ENCODE results near the gene BLVRA. TPM values are rescaled to one million over a fixed set of nuclear protein-coding genes. Genes with fewer than 3 reads are reported as not detected.
"Not testable (repeated sequence)": the region's sequence is repeated elsewhere in the genome, so short reads cannot be mapped to it uniquely, and the experiment has no call there.

BLVRA gene
- 10 to 100 TPM in 1 of 2 experiments, 1 to 10 TPM in 1; 9.6 to 13.5 TPM for total RNA-seq
- polyA plus RNA-seq: 10 to 100 TPM; 17.8 to 33.8 (median 20.2) TPM
- total RNA-seq: 7.8 to 17.0 (median 9.6) reads per million in 6 experiments

GRCh38 chr7:43758029-43758821 lies at the start of gene BLVRA:
Gene BLVRA, plus strand, starts transcription at chr7:43758680. Its CDS starts 12,479 bp downstream, at chr7:43771159.
- Mint-ChIP-seq H3K27ac (peak within 1 kb of the TSS; percentile 67 to 93 (median 88)), H3K9me3 (no peaks in the 10 kb centered on the region), H3K4me1 (peaks cover 12 to 37% (median 32%) of the 10 kb centered on the region in 4 donors), H3K4me3 (peak within 1 kb of the TSS; percentile 61 to 94 (median 88)), H3K27me3 (peaks cover 0 to 4% (median 0%) of the 10 kb centered on the region in 5 donors), H3K36me3 (no peaks in the 10 kb centered on the region)
- peak; percentile 49 to 82 (median 60) for DNase-seq
- POLR2A ChIA-PET: interaction anchor here (1.0 to 1.2 kb wide), 4 partner anchors 13 to 176 kb away, joined by 3 to 12 read pairs (median 3); partner anchors contain the start of genes COA1 and STK17A
- ATAC-seq: peak; percentile 78 to 87

GRCh38 chr7:43711503-43711902 lies 47.0 kb upstream of the BLVRA start:
- peaks cover 0 to 3% (median 0%) of the 10 kb centered on the region in 9 donors for H3K9me3 Mint-ChIP-seq
- POLR2A ChIA-PET: interaction anchor here (1.5 kb wide), 1 partner anchor 129 kb away, joined by 4 read pairs; the partner anchor contains the start of gene STK17A
- ATAC-seq: no peak
- no peak overlapping the region for H3K4me3 Mint-ChIP-seq
- peaks cover 0 to 25% (median 12%) of the 10 kb centered on the region in 3 donors for H3K36me3 Mint-ChIP-seq
- no peak for DNase-seq
- peak overlapping the region in 1 of 10 donors; percentile 64 for H3K27ac Mint-ChIP-seq
- no peaks in the 10 kb centered on the region for H3K27me3 Mint-ChIP-seq
- peaks cover 21 to 45% (median 40%) of the 10 kb centered on the region in 4 donors for H3K4me1 Mint-ChIP-seq

DNA sequence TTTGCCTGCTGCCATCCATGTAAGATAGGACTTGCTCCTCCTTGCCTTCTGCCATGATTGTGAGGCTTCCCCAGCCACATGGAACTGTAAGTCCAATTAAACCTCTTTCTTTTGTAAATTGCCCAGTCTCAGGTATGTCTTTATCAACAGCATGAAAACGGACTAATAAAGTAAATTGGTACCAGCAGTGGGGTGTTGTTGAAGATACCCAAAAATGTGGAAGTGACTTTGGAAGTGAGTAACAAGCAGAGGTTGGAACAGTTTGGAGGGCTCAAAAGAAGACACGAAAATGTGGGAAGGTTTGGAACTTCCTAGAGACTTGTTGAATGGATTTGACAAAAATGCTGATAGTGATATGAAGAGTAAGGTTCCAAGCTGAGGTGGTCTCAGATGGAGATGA lies 42.5 kb upstream of the BLVRA start:
- H3K27ac Mint-ChIP-seq: peak overlapping the region in 4 of 10 donors; percentile 2 to 73 (median 37)
- not testable (repeated sequence) for H3K27me3 Mint-ChIP-seq

DNA sequence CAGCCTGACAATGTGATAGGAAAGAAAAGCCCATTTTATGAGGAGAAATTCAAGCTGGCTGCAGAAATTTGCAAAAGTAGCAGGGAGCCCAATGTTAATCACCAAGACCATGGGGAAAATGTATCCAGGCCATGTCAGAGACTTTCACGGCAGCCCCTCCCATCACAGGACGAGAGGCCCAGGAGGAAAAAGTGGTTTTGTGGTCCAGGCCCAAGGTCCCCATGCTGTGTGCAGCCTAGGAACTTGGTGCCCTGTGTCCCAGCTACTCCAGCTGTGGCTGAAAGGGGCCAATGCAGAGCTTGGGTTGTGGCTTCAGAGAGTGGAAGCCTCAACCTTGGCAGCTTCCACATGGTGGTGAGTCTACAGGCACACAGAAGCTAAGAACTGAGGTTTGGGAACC lies 41.9 kb upstream of the BLVRA start:
- H3K27ac Mint-ChIP-seq: peak overlapping the region in 3 of 10 donors; percentile 2 to 73 (median 48)
- DNase-seq (no peak), ATAC-seq (no peak)
- peaks cover 0 to 3% (median 0%) of the 10 kb centered on the region in 9 donors for H3K9me3 Mint-ChIP-seq
- POLR2A ChIA-PET: interaction anchor here (0.7 kb wide), 1 partner anchor 134 kb away, joined by 3 read pairs; the partner anchor contains the start of gene STK17A
- no peaks in the 10 kb centered on the region for H3K27me3 Mint-ChIP-seq
- H3K36me3 Mint-ChIP-seq: peaks cover 0 to 26% (median 9%) of the 10 kb centered on the region in 3 donors
- no peak overlapping the region for H3K4me3 Mint-ChIP-seq
- H3K4me1 Mint-ChIP-seq: peaks cover 29 to 77% (median 52%) of the 10 kb centered on the region in 4 donors

More for the DNA sequence above, 42.5 kb upstream of the BLVRA start:
- H3K4me3 Mint-ChIP-seq, ATAC-seq, DNase-seq, POLR2A ChIA-PET, H3K9me3 Mint-ChIP-seq: not testable (repeated sequence)
- Mint-ChIP-seq H3K36me3 (peaks cover 0 to 26% (median 9%) of the 10 kb centered on the region in 3 donors), H3K4me1 (peaks cover 29 to 75% (median 50%) of the 10 kb centered on the region in 4 donors)

GRCh38 chr7:43721193-43721806 lies 37.2 kb upstream of the BLVRA start:
- Mint-ChIP-seq H3K36me3 (peaks cover 0 to 16% (median 8%) of the 10 kb centered on the region in 3 donors), H3K27me3 (no peaks in the 10 kb centered on the region), H3K9me3 (no peaks in the 10 kb centered on the region), H3K4me1 (peaks cover 22 to 71% (median 56%) of the 10 kb centered on the region in 4 donors), H3K4me3 (no peak overlapping the region), H3K27ac (peak overlapping the region in 4 of 10 donors; percentile 6 to 75 (median 54))
- POLR2A ChIA-PET: interaction anchor here (0.6 to 4.0 kb wide), 3 partner anchors 114 to 141 kb away, joined by 4 to 13 read pairs (median 7); partner anchors contain the start of gene STK17A
- peak in 5 of 10 donors; percentile 10 to 68 (median 61) for DNase-seq
- no peak for ATAC-seq

GRCh38 chr7:43723007-43723341 lies 35.5 kb upstream of the BLVRA start:
- Mint-ChIP-seq H3K36me3 (peaks cover 0 to 16% (median 6%) of the 10 kb centered on the region in 3 donors), H3K4me3 (no peak overlapping the region), H3K27me3 (no peaks in the 10 kb centered on the region), H3K9me3 (no peaks in the 10 kb centered on the region), H3K27ac (peak overlapping the region in 2 of 10 donors; percentile 11 to 41), H3K4me1 (peaks cover 28 to 70% (median 57%) of the 10 kb centered on the region in 4 donors)
- DNase-seq: no peak
- no peak for ATAC-seq
- POLR2A ChIA-PET: no interaction called here

DNA sequence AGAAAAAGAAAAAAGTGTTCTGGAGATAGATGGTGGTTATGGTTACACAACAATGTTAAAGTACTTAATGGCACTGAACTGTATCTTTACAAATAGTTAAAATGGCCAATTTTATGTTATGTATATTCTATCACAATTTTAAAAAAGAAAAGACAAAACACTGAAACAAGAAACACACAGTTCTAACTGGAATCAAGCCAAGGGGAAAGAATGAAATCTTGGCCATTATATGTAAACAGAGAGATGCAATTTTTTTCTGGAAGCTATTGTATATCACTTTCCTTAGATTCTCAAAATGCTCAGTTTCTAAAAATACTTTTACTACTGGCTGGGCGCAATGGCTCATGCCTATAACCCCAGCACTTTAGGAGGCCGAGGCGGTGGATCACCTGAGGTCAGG lies 33.2 kb upstream of the BLVRA start:
- H3K36me3 Mint-ChIP-seq: peaks cover 0 to 10% (median 4%) of the 10 kb centered on the region in 3 donors
- no peaks in the 10 kb centered on the region for H3K27me3 Mint-ChIP-seq
- DNase-seq (no peak), ATAC-seq (no peak)
- no peaks in the 10 kb centered on the region for H3K9me3 Mint-ChIP-seq
- POLR2A ChIA-PET: no interaction called here
- peaks cover 27 to 66% (median 61%) of the 10 kb centered on the region in 4 donors for H3K4me1 Mint-ChIP-seq
- H3K4me3 Mint-ChIP-seq: no peak overlapping the region
- no peak overlapping the region for H3K27ac Mint-ChIP-seq

DNA sequence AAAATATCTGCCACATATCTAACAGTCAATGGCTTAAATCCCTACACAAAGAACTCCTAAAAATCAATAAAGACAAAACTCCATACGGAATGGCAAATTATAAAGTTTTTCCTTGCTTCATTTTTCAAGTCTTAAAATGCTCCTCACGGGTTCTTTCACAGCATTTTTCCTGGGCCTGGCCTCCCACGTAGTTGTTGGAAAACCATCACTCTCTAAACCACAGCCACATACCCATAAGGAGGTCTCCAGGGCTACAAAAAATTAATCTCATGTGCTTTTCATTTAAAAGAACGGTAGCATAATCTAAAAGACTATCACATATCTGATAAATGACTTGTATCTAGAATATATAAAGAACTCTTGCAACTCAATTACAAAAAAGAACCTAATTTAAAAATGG lies 32.0 kb upstream of the BLVRA start:
- DNase-seq (no peak), ATAC-seq (no peak)
- peak overlapping the region in 2 of 10 donors; percentile 5 to 6 for H3K27ac Mint-ChIP-seq
- H3K36me3 Mint-ChIP-seq: peaks cover 0 to 7% (median 4%) of the 10 kb centered on the region in 3 donors
- H3K4me1 Mint-ChIP-seq: peaks cover 23 to 60% (median 52%) of the 10 kb centered on the region in 4 donors
- H3K4me3 Mint-ChIP-seq: peak overlapping the region in 8 of 10 donors; percentile 4 to 95 (median 77)
- H3K9me3 Mint-ChIP-seq: no peaks in the 10 kb centered on the region
- POLR2A ChIA-PET: no interaction called here
- H3K27me3 Mint-ChIP-seq: no peaks in the 10 kb centered on the region

GRCh38 chr7:43727003-43727402 lies 31.5 kb upstream of the BLVRA start:
- H3K27me3 Mint-ChIP-seq: no peaks in the 10 kb centered on the region
- peak overlapping the region in 4 of 10 donors; percentile 22 to 83 (median 59) for H3K27ac Mint-ChIP-seq

GRCh38 chr7:43727494-43727893 lies 31.0 kb upstream of the BLVRA start:
- Mint-ChIP-seq H3K27me3 (no peaks in the 10 kb centered on the region), H3K4me3 (peak overlapping the region; percentile 75 to 95 (median 86)), H3K36me3 (peaks cover 0 to 7% (median 4%) of the 10 kb centered on the region in 3 donors), H3K27ac (peak overlapping the region in 6 of 10 donors; percentile 11 to 83 (median 74)), H3K4me1 (peaks cover 23 to 60% (median 48%) of the 10 kb centered on the region in 4 donors), H3K9me3 (no peaks in the 10 kb centered on the region)
- ATAC-seq: no peak
- no peak for DNase-seq
- POLR2A ChIA-PET: no interaction called here

More at GRCh38 chr7:43727003-43727402, 31.5 kb upstream of the BLVRA start:
- Mint-ChIP-seq H3K4me1 (peaks cover 23 to 60% (median 51%) of the 10 kb centered on the region in 4 donors), H3K9me3 (no peaks in the 10 kb centered on the region), H3K4me3 (peak overlapping the region in 9 of 10 donors; percentile 24 to 95 (median 81)), H3K36me3 (peaks cover 0 to 7% (median 4%) of the 10 kb centered on the region in 3 donors)
- no peak for ATAC-seq
- DNase-seq: no peak
- POLR2A ChIA-PET: no interaction called here

DNA sequence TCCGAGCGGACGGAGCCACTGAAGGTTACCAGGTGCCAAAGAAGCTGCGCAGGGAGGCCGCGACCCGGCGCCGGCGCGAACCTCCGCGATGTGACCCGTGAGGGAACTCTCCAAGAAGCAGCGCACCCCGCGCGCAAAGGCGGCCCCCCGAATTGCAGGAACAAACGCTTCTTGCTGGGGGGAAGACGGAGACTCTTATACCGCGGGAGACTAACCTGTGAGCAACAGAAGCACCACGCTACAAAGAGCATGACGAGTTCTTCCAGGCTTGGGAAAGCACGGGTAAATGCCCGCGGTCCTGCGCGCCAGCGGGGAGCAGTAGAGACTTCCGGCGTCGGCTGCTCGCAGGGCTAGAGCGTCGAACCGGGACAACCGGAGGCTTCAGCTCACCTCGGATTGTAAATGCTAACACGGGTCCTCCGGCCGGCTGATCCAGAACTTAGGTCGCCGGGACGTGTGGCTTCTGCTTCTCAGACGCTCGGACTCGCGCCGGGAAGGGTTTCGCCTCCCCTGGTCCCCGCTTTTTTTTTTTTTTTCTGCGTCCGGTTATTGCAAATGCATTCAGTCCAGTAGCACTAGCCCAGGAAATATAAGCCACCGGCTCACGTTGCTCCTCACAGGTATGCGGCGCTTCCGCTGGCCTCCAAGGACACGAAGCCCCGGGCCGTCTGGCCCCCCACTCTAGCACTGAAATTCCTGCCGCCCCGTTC lies 29.1 kb upstream of the BLVRA start, which contains the start of gene COA1:
Gene COA1, minus strand, starts transcription at position 310 of the 710 bp plus-strand sequence. CDS start 80,909 bp downstream, outside the sequence.
- H3K9me3 Mint-ChIP-seq: no peaks in the 10 kb centered on the region
- ATAC-seq: peak; percentile 93 to 94
- POLR2A ChIA-PET: interaction anchor here (0.7 to 1.9 kb wide), 11 partner anchors 26 to 848 kb away, joined by 3 to 12 read pairs (median 5); partner anchors contain the start of genes BLVRA, MRPL32, PSMA2 and STK17A
- DNase-seq: peak; percentile 63 to 84 (median 78)
- peaks cover 0 to 5% (median 4%) of the 10 kb centered on the region in 3 donors for H3K36me3 Mint-ChIP-seq
- H3K27me3 Mint-ChIP-seq: peaks cover 0 to 2% (median 0%) of the 10 kb centered on the region in 5 donors
- H3K4me3 Mint-ChIP-seq: peak within 1 kb of the TSS; percentile 90 to 97 (median 94)
- H3K27ac Mint-ChIP-seq: peak within 1 kb of the TSS; percentile 83 to 95 (median 92)
- H3K4me1 Mint-ChIP-seq: peaks cover 20 to 53% (median 38%) of the 10 kb centered on the region in 4 donors

Measured in naive thymus-derived CD8-positive, alpha-beta T cell (primary cell).